ENCODE measurements around the gene OSGEPL1. TPM values are rescaled to one million over a fixed set of nuclear protein-coding genes. Genes with fewer than 3 reads are reported as not detected.
"Not testable (repeated sequence)": the region's sequence is repeated elsewhere in the genome, so short reads cannot be mapped to it uniquely, and the experiment has no call there.

OSGEPL1 gene
- 18.0 TPM for total RNA-seq

- peak; percentile 97 for DNase-seq
These were observed at the start of gene OSGEPL1 for GRCh38 chr2:189762551-189763298. OSGEPL1 (minus strand) TSS chr2:189762792; CDS start chr2:189761640, 1,152 bp downstream.

GRCh38 chr2:189803431-189803830 lies 40.8 kb upstream of the OSGEPL1 start:
- DNase-seq = no peak

GRCh38 chr2:189802396-189802912 lies 39.9 kb upstream of the OSGEPL1 start:
- no peak for DNase-seq

GRCh38 chr2:189799531-189799930 lies 36.9 kb upstream of the OSGEPL1 start:
- DNase-seq = no peak

GRCh38 chr2:189799030-189799331 lies 36.4 kb upstream of the OSGEPL1 start:
- DNase-seq = no peak

- peak; percentile 56 for DNase-seq
These were observed 35.9 kb upstream of the OSGEPL1 start for GRCh38 chr2:189798312-189799029.

- no peak for DNase-seq
These were observed 35.3 kb upstream of the OSGEPL1 start for GRCh38 chr2:189797902-189798301.

- no peak for DNase-seq
These were observed 31.7 kb upstream of the OSGEPL1 start for GRCh38 chr2:189794310-189794709.

- DNase-seq = no peak
These were observed 28.9 kb upstream of the OSGEPL1 start for GRCh38 chr2:189791338-189792042.

- DNase-seq = peak; percentile 98
These were observed 21.6 kb upstream of the OSGEPL1 start, which contains the start of the genes ORMDL1 and PMS1 for GRCh38 chr2:189783927-189784867. ORMDL1 (minus strand) TSS chr2:189784339; CDS start chr2:189782595, 1,744 bp downstream. PMS1 (plus strand) TSS chr2:189784450; CDS start chr2:189791810, 7,360 bp downstream.

GRCh38 chr2:189783451-189783926 lies 20.9 kb upstream of the OSGEPL1 start:
- DNase-seq = peak; percentile 65

- DNase-seq = no peak
These were observed 19.7 kb upstream of the OSGEPL1 start for GRCh38 chr2:189782221-189782671.

- DNase-seq = no peak
These were observed 9.6 kb upstream of the OSGEPL1 start for GRCh38 chr2:189772212-189772611.

- no peak for DNase-seq
These were observed 8.2 kb upstream of the OSGEPL1 start for GRCh38 chr2:189770590-189771322.

GRCh38 chr2:189763908-189764661 lies 1.5 kb upstream of the OSGEPL1 start:
- DNase-seq = peak; percentile 11

GRCh38 chr2:189762229-189762550 lies 402 bp downstream of the OSGEPL1 start:
- no peak for DNase-seq

- not testable (repeated sequence) for DNase-seq
These were observed 2.4 kb downstream of the OSGEPL1 start for GRCh38 chr2:189760154-189760553.

- DNase-seq = no peak
These were observed 6.2 kb downstream of the OSGEPL1 start for GRCh38 chr2:189756311-189756952.

- DNase-seq = peak; percentile 31
These were observed 11.4 kb downstream of the OSGEPL1 start for GRCh38 chr2:189751080-189751658.

Data from tongue (tissue), 2 donors.